Aorta (tissue), 5 donors: ENCODE measurements around the gene LCN9. TPM values are rescaled to one million over a fixed set of nuclear protein-coding genes. Genes with fewer than 3 reads are reported as not detected.

Experiments
- ATAC-seq: fragments of 200-7000 bp; cut with Tn5 transposase; one replicate; pipeline ENCODE4 v1.9.1; 2022; ENCODE audit warnings: moderate library complexity; ENCODE audit not compliant: low FRiP score
- DNase-seq, 2 donors: peaks; one replicate each; pipeline ENCODE4 v3.0.0-alpha.2; 2020
- H3K27ac ChIP-seq, 2 donors: one replicate each; pipeline ENCODE4 v1.5.1; 2013; ENCODE audit warnings: low read length in 2 of 2, mild to moderate bottlenecking in 2 of 2, moderate library complexity in 2 of 2, control low read depth in 1 of 2, inconsistent platforms in 1 of 2, low read depth in 1 of 2
- H3K27me3 ChIP-seq, 2 donors: one replicate each; pipeline ENCODE4 v1.6.1; 2013; ENCODE audit warnings: control low read depth in 1 of 2, low read length in 1 of 2, mild to moderate bottlenecking in 1 of 2, moderate library complexity in 1 of 2; ENCODE audit not compliant: insufficient read depth in 2 of 2, control insufficient read depth in 1 of 2
- H3K36me3 ChIP-seq, 2 donors: one replicate each; pipeline ENCODE4 v1.6.1; 2013; ENCODE audit warnings: control low read depth in 1 of 2, low read length in 1 of 2, mild to moderate bottlenecking in 1 of 2; ENCODE audit not compliant: insufficient read depth in 2 of 2, control insufficient read depth in 1 of 2
- H3K4me1 ChIP-seq, 2 donors: one replicate each; pipeline ENCODE4 v1.6.1; 2013; ENCODE audit warnings: low read length in 2 of 2, control low read depth in 1 of 2, mild to moderate bottlenecking in 1 of 2, moderate library complexity in 1 of 2; ENCODE audit not compliant: insufficient read depth in 2 of 2, control insufficient read depth in 1 of 2
- H3K4me3 ChIP-seq, 2 donors: one replicate each; pipeline ENCODE4 v1.5.1; 2013; ENCODE audit warnings: low read length in 2 of 2, control low read depth in 1 of 2, mild to moderate bottlenecking in 1 of 2
- H3K9me3 ChIP-seq: one replicate; pipeline ENCODE4 v1.6.1; 2013; ENCODE audit warnings: mild to moderate bottlenecking, low read length; ENCODE audit not compliant: control insufficient read depth
- WGBS, 2 donors: extraction: QIAGEN DNeasy Blood & Tissue Kit; methylation state at CpG; one replicate each; pipeline ENCODE4 v1.1.7; 2013; 5-methylcytosine and 5-hydroxymethylcytosine counted together
- intact Hi-C, 2 donors: fragments of 100-400 bp; cut with DNase I; formaldehyde crosslinking; loops; one replicate each; pipeline versions ENCODE4 v1.14.2 to v1.15.0; 2022
- polyA plus RNA-seq, 2 donors: library from polyadenylated mRNA; stranded (reverse); fragments of 200-250 nt; gene quantifications; one replicate each; pipeline ENCODE4 v1.2.3, GENCODE V29; 2013
- total RNA-seq, 2 donors: library from RNA; stranded (reverse); fragmentation: NEBNext Ultra II Directional; extraction: Animal tissue kit (Norgen Biotek cat#: 25700); gene quantifications; one replicate each; pipeline ENCODE4 v1.2.1, GENCODE V29; 2021
- donor health status: healthy with polysubstance abuse.
- donor health status: Bipolar disorder and iron deficiency.
- donor health status: DM: no; HTN: no; CAD: no.
- donor health status: DM: no; HTN: no; CAD: no.
- donor health status: DM: yes; HTN: yes; CAD: no.

Gene LCN9
- total and polyA plus RNA-seq, 4 donors: not detected

GRCh38 chr9:135689011-135689410, 25.9 kb downstream of the LCN9 start:
- H3K36me3 ChIP-seq: no peaks in the 10 kb centered on the region
- no peak overlapping the region for H3K27ac ChIP-seq
- ATAC-seq: no peak
- H3K27me3 ChIP-seq: no peaks in the 10 kb centered on the region
- no peaks in the 10 kb centered on the region for H3K4me1 ChIP-seq
- no peak overlapping the region for H3K4me3 ChIP-seq
- H3K9me3 ChIP-seq: no peaks in the 10 kb centered on the region
- WGBS, 2 donors: 85 to 86% methylated on average over 10 of the region's 10 CpGs
- intact Hi-C loops: no loop called here
- DNase-seq: no peak

GRCh38 chr9:135690836-135691570, 27.9 kb downstream of the LCN9 start:
- no peak for ATAC-seq
- no peak for DNase-seq
- Histone ChIP-seq H3K4me1 (no peaks in the 10 kb centered on the region), H3K4me3 (no peak overlapping the region), H3K27me3 (no peaks in the 10 kb centered on the region), H3K9me3 (no peaks in the 10 kb centered on the region), H3K36me3 (no peaks in the 10 kb centered on the region), H3K27ac (no peak overlapping the region)
- intact Hi-C loops: no loop called here
- 87 to 91% methylated on average over 19 of the region's 19 CpGs for WGBS, 2 donors

- 51 to 57% methylated on average over 11 of the region's 11 CpGs for WGBS, 2 donors
- intact Hi-C loops: no loop called here
- Histone ChIP-seq H3K4me3 (no peak overlapping the region), H3K4me1 (no peaks in the 10 kb centered on the region), H3K36me3 (no peaks in the 10 kb centered on the region), H3K27ac (no peak overlapping the region), H3K27me3 (no peaks in the 10 kb centered on the region), H3K9me3 (no peaks in the 10 kb centered on the region)
- no peak for ATAC-seq
- no peak for DNase-seq
Measured at GRCh38 chr9:135692410-135692809, 29.3 kb downstream of the LCN9 start.

- WGBS, 2 donors: 85% methylated on average over 16 of the region's 16 CpGs
- H3K27ac ChIP-seq: no peak overlapping the region
- DNase-seq (no peak), ATAC-seq (no peak)
- no peaks in the 10 kb centered on the region for H3K36me3 ChIP-seq
- intact Hi-C loops: no loop called here
- H3K9me3 ChIP-seq: no peaks in the 10 kb centered on the region
- H3K4me3 ChIP-seq: no peak overlapping the region
- H3K4me1 ChIP-seq: no peaks in the 10 kb centered on the region
- H3K27me3 ChIP-seq: no peaks in the 10 kb centered on the region
Measured at GRCh38 chr9:135693265-135693664, 30.2 kb downstream of the LCN9 start.

- Histone ChIP-seq H3K4me1 (no peaks in the 10 kb centered on the region), H3K9me3 (no peaks in the 10 kb centered on the region), H3K36me3 (no peaks in the 10 kb centered on the region), H3K27ac (no peak overlapping the region), H3K27me3 (no peaks in the 10 kb centered on the region), H3K4me3 (no peak overlapping the region)
- intact Hi-C loops: no loop called here
- DNase-seq: no peak
- ATAC-seq: no peak
- WGBS, 2 donors: 87% methylated on average over 11 of the region's 11 CpGs
Measured at GRCh38 chr9:135693771-135694170, 30.7 kb downstream of the LCN9 start.

- ATAC-seq (no peak), DNase-seq (no peak)
- H3K4me1 ChIP-seq: no peaks in the 10 kb centered on the region
- H3K27me3 ChIP-seq: no peaks in the 10 kb centered on the region
- WGBS, 2 donors: 70 to 80% methylated on average over 18 of the region's 18 CpGs
- intact Hi-C loops: no loop called here
- no peak overlapping the region for H3K27ac ChIP-seq
- no peaks in the 10 kb centered on the region for H3K36me3 ChIP-seq
- no peaks in the 10 kb centered on the region for H3K9me3 ChIP-seq
- no peak overlapping the region for H3K4me3 ChIP-seq
Measured at GRCh38 chr9:135694414-135694813, 31.3 kb downstream of the LCN9 start.

- no peaks in the 10 kb centered on the region for H3K9me3 ChIP-seq
- WGBS, 2 donors: 88% methylated on average over 16 of the region's 16 CpGs
- no peaks in the 10 kb centered on the region for H3K36me3 ChIP-seq
- no peak overlapping the region for H3K27ac ChIP-seq
- H3K27me3 ChIP-seq: no peaks in the 10 kb centered on the region
- DNase-seq: no peak
- H3K4me1 ChIP-seq: no peaks in the 10 kb centered on the region
- intact Hi-C loops: no loop called here
- ATAC-seq: no peak
- H3K4me3 ChIP-seq: no peak overlapping the region
Measured at GRCh38 chr9:135695036-135695435, 31.9 kb downstream of the LCN9 start.

- Histone ChIP-seq H3K4me3 (no peak overlapping the region), H3K27me3 (no peaks in the 10 kb centered on the region), H3K9me3 (no peaks in the 10 kb centered on the region), H3K36me3 (no peaks in the 10 kb centered on the region), H3K27ac (no peak overlapping the region), H3K4me1 (no peaks in the 10 kb centered on the region)
- DNase-seq (no peak), ATAC-seq (no peak)
- intact Hi-C loops: no loop called here
- WGBS, 2 donors: 82% methylated on average over 12 of the region's 12 CpGs
Measured at GRCh38 chr9:135695642-135696041, 32.5 kb downstream of the LCN9 start.

GRCh38 chr9:135696446-135696845, 33.3 kb downstream of the LCN9 start:
- H3K4me3 ChIP-seq: no peak overlapping the region
- H3K27ac ChIP-seq: no peak overlapping the region
- no peak for DNase-seq
- no peaks in the 10 kb centered on the region for H3K4me1 ChIP-seq
- 78 to 81% methylated on average over 16 of the region's 16 CpGs for WGBS, 2 donors
- no peaks in the 10 kb centered on the region for H3K36me3 ChIP-seq
- intact Hi-C loops: no loop called here
- H3K9me3 ChIP-seq: no peaks in the 10 kb centered on the region
- no peak for ATAC-seq
- no peaks in the 10 kb centered on the region for H3K27me3 ChIP-seq
